HK-2 (cell line): ENCODE results near the gene REC8.

Experiments used
- DNase-seq: peaks from one replicate; pipeline ENCODE4 v3.0.0-alpha.2; 2018; ENCODE audit not compliant: unreplicated experiment

Gene REC8

GRCh38 chr14:24159777-24160498, 11.9 kb upstream of the REC8 start:
- DNase-seq, result no peak

DNA sequence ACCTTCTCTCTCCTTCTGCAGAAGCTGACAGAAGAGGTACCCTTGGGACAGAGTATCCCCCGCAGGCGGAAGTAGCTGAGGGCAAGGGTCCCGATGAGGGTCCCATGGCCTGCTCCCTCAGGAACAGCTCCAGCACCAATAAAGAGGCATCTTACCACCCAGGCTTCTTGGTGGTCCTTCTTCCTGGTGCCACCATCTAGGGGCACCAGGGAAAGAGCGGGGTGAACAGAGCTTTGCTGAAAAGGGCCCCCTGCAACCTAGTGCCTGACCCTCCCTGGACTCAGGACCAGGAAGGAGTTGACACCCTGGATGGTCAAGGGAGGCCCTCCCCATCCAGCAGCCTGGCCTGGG, 11.4 kb upstream of the REC8 start:
- no peak for DNase-seq

GRCh38 chr14:24160850-24161804, 10.8 kb upstream of the REC8 start, which contains the start of gene IRF9:
IRF9 (plus strand) TSS chr14:24161265; CDS start chr14:24162145, 880 bp downstream.
- DNase-seq, result peak; percentile 98

GRCh38 chr14:24162093-24162492, 9.8 kb upstream of the REC8 start:
- DNase-seq, result no peak

DNA sequence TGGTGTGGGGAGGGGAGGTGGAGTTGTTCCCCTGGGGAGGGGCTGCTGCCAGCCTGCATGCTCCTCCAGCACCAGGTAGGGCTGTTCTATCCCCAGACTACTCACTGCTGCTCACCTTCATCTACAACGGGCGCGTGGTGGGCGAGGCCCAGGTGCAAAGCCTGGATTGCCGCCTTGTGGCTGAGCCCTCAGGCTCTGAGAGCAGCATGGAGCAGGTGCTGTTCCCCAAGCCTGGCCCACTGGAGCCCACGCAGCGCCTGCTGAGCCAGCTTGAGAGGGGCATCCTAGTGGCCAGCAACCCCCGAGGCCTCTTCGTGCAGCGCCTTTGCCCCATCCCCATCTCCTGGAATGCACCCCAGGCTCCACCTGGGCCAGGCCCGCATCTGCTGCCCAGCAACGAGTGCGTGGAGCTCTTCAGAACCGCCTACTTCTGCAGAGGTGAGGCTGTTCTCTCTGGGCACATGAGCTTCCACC, 7.3 kb upstream of the REC8 start:
- no peak for DNase-seq

DNA sequence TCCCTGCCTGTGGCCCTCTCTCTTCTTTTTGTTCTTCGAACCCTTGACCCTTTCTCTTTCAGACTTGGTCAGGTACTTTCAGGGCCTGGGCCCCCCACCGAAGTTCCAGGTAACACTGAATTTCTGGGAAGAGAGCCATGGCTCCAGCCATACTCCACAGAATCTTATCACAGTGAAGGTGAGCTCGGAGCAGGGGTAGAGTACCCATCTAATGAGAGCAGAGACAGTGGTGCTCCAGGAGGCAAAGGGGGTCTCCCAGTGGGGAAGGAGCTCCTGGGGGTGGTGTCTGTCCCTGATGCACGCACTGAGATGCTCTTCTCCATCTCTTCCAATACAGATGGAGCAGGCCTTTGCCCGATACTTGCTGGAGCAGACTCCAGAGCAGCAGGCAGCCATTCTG, 6.1 kb upstream of the REC8 start:
- DNase-seq, result no peak

DNA sequence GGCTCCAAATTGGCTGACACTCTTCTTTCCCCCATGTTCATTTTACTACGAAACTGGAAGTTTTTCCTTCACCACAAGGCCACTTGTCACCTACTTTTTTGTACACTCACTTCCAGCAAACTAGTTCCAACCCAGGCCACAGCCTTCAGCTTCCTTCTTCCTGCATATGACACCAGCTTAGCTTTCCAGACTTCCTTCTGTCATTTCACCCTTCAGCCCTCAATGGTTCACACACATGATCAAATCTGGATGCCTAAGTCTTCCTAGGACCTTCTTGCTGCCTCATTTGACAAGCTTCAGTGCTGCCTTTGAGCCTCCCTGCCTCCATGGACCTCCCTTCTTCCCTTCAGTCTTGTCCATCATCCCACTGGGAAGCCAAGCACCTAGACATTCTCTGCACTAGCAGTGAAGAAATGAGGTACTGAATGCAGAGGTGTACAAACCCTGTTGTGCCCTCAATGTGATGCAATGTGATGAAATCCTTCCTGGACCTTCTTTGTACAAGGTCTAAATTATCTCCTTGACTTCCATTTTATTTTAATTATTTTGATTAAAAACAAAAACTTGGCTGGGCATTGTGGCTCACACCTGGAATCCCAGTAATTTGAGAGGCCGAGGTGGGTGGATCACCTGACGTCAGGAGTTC, 4.3 kb upstream of the REC8 start:
- DNase-seq, result no peak

- no peak for DNase-seq
These were observed 481 bp downstream of the REC8 start for GRCh38 chr14:24172261-24172860.

GRCh38 chr14:24172871-24173281, 996 bp downstream of the REC8 start:
- DNase-seq, result no peak

DNA sequence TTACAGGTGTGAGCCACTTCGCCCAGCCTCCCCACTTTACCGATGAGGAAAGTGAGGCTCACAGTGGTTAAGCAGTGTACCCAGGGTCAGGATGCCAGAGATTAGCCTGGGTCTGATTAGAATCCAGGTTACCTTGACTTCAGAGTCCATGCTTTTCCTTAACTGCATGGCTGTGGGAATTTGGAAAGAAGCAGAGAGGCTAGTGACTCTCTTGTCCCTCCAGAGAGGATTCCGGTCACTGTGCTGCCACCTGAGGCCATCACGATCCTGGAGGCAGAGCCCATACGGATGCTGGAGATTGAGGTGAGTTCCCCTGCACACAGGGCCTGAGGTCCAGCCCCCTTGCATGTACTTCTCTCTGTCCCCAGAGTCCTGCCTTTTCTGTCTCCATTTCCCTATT, 4.7 kb downstream of the REC8 start:
- no peak for DNase-seq

GRCh38 chr14:24177041-24177825, 5.4 kb downstream of the REC8 start:
- no peak for DNase-seq

DNA sequence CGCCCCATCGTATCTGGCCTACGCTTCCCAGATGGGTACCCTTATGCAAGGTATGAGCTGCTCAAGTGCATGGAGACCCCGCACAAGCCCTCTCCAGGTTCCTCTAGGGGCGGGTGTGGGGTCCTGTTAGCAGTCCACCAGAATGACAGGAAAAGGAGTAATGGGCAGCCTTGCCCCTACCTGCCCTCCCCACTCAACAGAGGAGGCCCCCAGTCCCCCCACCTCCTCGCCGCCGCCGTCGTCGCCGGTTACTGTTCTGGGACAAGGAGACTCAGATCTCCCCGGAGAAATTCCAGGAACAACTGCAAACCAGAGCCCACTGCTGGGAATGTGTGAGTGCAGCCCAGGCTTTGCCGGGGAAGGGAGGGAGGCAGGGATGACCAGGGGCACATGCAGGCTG, 6.0 kb downstream of the REC8 start:
- no peak for DNase-seq

- no peak for DNase-seq
These were observed 6.7 kb downstream of the REC8 start for GRCh38 chr14:24178399-24179178.

GRCh38 chr14:24179294-24179960, 7.5 kb downstream of the REC8 start:
- no peak for DNase-seq

- peak; percentile 65 for DNase-seq
These were observed 8.3 kb downstream of the REC8 start for GRCh38 chr14:24179961-24180796.

GRCh38 chr14:24181371-24182077, 9.6 kb downstream of the REC8 start:
- DNase-seq, result no peak

DNA sequence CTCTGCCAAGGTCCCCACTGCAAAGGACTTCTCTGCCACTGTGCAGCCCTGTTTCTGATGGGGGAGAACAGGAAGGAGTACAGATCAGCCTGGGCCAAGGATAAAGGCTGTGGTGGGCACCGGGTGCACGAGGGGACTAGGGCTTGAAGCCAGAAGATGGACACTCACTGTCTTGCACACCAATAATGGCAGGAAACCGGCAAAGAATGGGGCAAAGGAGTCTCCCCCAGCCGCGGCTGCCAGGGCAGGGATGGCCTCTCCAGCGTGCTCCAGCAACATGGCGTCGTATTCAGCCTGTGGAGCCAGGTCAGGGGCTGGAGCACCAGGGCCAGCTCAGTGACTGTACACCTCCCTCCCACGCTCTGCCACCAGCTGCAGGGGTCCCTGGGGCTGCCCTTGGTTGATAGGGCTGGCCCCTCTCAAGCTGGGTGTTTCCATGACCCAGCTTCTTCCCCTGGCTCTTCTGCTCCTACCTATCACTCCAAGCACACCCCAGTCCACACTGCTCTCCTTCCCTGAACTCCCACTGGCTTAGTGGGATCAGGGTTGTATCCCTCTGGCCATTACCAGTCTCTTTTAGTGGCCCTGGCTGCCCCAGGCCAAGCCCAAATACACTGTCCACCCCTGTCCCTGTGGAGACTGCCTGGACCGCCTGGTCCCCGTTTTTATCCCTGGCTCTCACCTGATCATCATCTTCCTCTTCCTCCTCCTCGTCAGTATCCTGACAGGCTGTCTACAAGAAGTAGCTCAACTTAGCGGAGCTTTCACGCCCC, 10.4 kb downstream of the REC8 start:
- DNase-seq, result no peak
